GM18517 (cell line): ENCODE data around the gene FBLN5.
"Not testable (repeated sequence)": the region's sequence is repeated elsewhere in the genome, so short reads cannot be mapped to it uniquely, and the experiment has no call there.

Experiments
- ATAC-seq: cut with Tn5 transposase; IDR thresholded peaks from one replicate; pipeline ENCODE4 v1.9.1; 2021; ENCODE audit warnings: mild to moderate bottlenecking, moderate library complexity; ENCODE audit not compliant: unreplicated experiment

The FBLN5 gene

DNA sequence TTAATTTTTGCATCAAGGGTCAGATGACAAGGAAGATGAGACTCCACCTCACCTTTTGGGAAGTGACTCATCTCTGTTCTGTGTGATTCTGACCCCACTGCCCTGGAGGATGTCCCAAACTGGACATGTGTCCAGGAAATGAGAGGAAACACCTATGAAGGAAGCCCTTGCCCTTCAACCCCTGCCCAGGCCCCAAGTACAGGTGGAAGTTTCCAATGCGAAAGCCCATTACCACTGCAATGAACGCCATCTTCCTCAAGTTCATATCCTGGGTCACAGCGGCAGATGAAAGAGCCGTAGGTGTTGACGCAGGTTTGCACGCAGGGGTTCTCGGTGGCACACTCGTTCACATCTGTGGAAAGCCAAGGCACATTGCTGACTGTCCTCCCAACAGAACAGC lies 60.5 kb downstream of the FBLN5 start:
- ATAC-seq = no peak

GRCh38 chr14:91885839-91886238 lies 61.7 kb downstream of the FBLN5 start:
- ATAC-seq = no peak

DNA sequence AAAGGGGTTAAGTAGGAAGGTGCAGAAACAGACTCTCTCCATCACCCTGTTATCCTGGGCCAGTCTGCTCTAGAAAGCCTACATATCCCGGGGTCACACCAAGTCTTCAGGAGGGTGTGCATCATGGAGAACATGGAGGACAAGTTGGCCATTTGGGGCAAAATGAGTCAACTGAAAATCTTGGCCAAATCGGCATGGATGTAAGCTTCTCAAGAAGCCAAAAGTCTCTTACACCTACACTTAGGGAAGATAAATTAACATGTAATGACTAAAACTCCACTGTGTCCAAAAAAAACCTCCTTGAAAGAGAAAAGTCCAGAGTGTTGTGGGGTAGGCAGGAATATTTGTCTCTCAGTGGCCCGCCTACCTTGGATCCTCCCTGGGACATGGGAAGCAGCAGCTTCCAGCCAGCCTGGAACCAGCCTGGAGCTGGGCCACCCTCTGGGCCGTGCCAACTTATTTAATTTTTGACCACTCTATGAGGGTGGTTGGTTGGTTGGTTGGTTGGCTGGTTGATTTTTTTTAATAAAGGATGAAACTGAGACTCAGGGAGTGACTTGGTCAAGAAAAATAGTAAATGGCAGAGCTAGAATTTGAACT lies 62.3 kb downstream of the FBLN5 start:
- no peak for ATAC-seq

DNA sequence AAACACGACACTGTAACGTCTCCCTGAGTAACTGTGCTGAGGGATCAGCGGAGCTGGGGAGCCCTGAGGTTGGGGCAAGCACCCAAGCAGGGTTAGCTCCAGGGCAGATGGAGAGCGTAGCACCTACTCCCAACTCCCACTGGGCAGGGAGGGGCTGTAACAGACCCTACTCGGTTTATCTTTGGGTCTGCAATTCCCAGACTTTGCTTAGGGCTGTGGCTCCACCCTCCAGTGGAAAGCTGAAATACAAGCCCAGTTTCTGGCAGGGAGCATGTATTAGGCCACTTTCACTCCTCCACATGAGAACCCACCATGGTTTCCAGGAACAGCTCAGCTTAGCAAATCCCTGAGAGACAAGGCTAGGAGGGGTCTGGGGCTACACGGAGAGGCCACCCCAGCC lies 62.8 kb downstream of the FBLN5 start:
- no peak for ATAC-seq

DNA sequence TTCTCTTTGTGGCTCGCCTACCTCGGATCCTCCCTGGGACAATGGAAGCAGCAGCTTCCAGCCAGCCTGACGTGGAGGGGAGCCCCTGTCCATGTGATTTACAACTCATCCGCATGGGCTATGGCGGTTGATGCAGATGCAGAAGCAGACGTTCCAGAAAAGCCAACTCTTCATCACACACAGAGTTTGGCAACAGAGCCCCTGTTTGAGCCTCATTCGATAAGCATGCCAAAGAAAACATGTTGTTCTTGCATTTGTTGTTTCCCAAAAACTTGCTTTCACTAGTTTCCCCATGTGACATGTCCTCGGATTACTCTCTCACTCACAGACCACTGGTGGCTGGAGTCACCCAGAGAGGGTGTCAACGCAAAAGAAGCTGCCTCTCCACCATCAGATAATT lies 63.7 kb downstream of the FBLN5 start:
- no peak for ATAC-seq

DNA sequence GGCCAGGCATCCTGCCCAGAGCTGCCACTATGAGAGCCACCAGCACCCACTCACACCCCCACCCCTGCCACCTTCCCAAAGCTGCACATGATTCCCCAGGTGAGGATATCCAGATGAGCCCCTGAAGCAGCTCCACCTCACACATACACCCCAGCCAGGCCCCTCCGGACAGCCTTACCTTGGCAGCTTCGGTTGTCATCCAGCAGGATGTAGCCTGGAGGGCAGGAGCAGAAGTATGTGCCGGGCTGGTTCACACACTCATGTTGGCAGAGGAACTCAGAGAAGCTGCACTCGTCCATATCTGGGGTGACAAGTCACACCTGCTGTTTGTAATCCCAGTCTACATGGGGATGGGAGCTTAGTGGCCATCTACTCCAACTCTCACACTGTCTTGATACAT lies 64.7 kb downstream of the FBLN5 start:
- ATAC-seq = no peak

DNA sequence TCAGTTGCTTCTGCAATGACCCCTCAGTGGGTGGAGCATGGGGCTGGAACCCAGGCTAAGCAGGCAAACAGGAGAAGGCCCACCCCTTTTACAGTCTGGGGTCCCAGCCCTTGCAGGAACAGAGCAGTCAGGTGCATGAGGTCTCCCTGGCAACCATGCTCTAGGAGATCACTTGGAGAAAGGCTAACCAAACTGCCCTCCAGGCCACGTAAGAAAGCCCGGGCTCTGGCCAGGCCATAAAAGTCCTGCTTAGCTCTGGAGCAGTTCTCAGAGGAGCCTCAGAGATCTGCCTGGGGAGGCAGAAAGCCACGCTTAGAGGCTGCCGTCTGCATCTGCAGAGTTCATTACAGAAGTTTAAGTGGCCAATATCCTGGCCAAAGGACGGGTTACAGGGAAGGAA lies 65.1 kb downstream of the FBLN5 start:
- no peak for ATAC-seq

DNA sequence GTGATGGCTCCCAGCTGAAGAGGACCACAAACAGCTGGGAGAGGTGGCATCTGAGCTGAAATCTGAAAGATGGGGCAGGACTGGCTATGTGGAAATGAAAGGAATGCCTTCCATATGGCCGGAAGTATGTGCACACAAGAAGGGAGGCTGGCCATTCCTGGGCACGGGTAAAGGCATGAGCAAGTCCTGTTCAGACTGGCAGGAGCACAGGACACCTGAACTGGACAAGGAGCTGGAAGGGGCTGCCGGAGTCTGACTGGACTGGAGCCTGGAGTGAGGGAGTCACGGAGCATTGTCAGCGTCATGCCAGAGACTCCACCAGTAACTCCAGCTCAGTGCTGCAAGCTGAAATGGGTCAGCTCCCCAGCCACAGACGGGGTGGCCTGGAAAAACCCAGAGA lies 68.3 kb downstream of the FBLN5 start:
- no peak for ATAC-seq

GRCh38 chr14:91878274-91878673 lies 69.2 kb downstream of the FBLN5 start:
- ATAC-seq = no peak

GRCh38 chr14:91877376-91877915 lies 70.0 kb downstream of the FBLN5 start:
- no peak for ATAC-seq

DNA sequence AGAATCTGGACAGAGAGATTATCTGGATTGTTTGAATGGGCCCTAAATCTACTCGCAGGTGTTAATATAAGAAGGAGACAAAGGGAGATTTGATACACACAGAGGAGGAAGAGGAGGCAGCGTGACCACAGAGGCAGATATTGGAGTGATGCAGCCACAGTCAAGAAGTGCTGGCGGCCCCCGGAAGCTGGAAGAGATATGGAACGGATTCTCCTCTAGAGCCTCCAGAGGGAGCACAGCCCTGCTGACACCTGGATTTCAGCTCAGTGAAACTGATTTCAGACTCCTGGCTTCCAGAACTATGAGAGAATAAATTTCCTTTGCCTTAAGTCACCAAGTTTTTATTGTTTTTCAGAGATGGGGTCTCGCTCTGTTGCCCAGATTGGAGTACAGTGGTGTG lies 71.0 kb downstream of the FBLN5 start:
- no peak for ATAC-seq

GRCh38 chr14:91875525-91876286 lies 71.8 kb downstream of the FBLN5 start:
- ATAC-seq = no peak

GRCh38 chr14:91873471-91874415 lies 73.8 kb downstream of the FBLN5 start:
- ATAC-seq = peak; percentile 82

GRCh38 chr14:91872517-91873470 lies 74.7 kb downstream of the FBLN5 start:
- ATAC-seq = peak; percentile 14

GRCh38 chr14:91872011-91872501 lies 75.4 kb downstream of the FBLN5 start:
- ATAC-seq = peak; percentile 56

- not testable (repeated sequence) for ATAC-seq
Observed at GRCh38 chr14:91871401-91871800, 76.1 kb downstream of the FBLN5 start.

DNA sequence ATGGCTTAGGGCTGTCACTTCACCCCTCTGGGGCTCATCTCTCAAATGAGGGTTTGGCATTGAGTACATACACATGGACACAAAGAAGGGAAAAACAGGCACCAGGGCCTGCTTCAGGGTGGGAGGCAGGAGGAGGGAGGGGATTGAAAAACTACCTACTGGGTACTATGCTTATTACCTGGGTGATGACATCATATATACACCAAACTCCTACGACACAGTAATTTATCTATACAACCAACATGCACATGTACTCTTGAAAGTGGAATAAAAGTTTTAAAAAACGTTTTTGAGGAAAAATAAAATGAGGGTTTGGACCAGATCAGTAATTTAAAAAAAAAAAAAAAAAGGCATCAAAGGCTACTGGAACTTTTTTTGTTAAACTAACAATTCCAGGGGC lies 76.6 kb downstream of the FBLN5 start:
- no peak for ATAC-seq

DNA sequence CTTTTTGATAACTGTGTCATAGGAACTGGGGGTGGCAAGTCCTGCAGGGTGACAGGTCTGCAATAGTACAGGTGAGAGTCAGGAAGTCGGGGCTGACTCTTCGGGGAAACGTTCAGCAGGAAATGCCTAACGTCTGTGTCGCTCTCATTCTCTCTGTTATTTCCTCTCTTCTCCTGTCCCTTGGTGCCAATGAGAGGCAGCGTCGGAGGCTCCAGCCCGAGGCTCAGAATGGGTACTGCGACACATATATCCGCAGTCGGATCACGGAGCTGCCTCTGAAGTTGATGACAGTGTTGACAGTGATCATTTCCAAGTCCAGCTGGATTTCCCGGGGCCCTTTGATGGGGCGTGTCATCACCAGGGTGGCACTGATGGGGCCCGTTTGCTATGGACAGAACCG lies 77.5 kb downstream of the FBLN5 start:
- no peak for ATAC-seq

DNA sequence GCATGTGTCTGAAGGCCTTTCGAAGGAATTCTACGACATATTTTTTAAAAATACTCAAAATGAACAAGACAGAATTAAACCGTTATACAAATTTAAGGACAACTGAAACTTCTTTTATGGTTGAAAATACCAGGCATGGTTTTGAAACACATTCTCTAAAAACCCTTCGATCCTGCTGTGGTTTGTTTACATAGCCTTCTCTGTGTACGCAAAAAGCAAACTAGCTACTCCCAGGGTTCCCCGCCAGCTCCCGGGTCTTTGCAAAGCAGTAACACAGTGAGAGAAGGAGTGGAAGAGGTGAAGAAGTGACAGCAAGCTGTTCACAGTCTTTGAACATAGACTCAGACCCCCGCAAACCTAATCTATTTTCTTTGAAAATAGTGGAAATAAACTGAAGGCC lies 77.9 kb downstream of the FBLN5 start:
- ATAC-seq = no peak
